HepG2 (cell line): Measurements from ENCODE around the gene ACP2. TPM values are rescaled to one million over a fixed set of nuclear protein-coding genes. Genes with fewer than 3 reads are reported as not detected.

Experiments
- ATF1 ChIP-seq: IDR thresholded peaks from 2 replicates; pipeline ENCODE4 v1.6.1; 2016; ENCODE audit warnings: mild to moderate bottlenecking, control low read depth
- DRAP1 ChIP-seq: IDR thresholded peaks from 2 replicates; pipeline ENCODE4 v1.6.1; 2016; ENCODE audit warnings: missing genetic modification reagents, missing compliant biosample characterization
- EEA1 ChIP-seq: sonication (generic); formaldehyde crosslinking; IDR thresholded peaks from 2 replicates; pipeline ENCODE4 v1.5.1; 2020; ENCODE audit warnings: mild to moderate bottlenecking, missing genetic modification reagents, borderline replicate concordance
- FOXA1 ChIP-seq, 2 experiments: fragments of 450-650 bp in 1 of 2; sonication (generic) in 1 of 2; formaldehyde crosslinking in 1 of 2; IDR thresholded peaks; 2 replicates each; pipeline versions ENCODE4 v1.4.0 to v1.6.1; 2016 to 2020; ENCODE audit warnings: missing genetic modification reagents in 1 of 2
- GTF2F1 ChIP-seq: fragments of 150-350 bp; IDR thresholded peaks from 2 replicates; pipeline ENCODE4 v1.6.1; 2014; ENCODE audit warnings: low read length
- HIVEP1 ChIP-seq: sonication (generic); formaldehyde crosslinking; IDR thresholded peaks from 2 replicates; pipeline ENCODE4 v1.4.0; 2020; ENCODE audit warnings: mild to moderate bottlenecking, missing genetic modification reagents
- KDM2A ChIP-seq: sonication (generic); formaldehyde crosslinking; IDR thresholded peaks from 2 replicates; pipeline ENCODE4 v1.4.0; 2020; ENCODE audit warnings: low read depth, missing genetic modification reagents, borderline replicate concordance
- MEIS1 ChIP-seq: sonication (generic); formaldehyde crosslinking; IDR thresholded peaks from 2 replicates; pipeline ENCODE4 v1.9.0; 2021; ENCODE audit warnings: mild to moderate bottlenecking, missing genetic modification reagents, moderate library complexity, borderline replicate concordance
- STAT5B ChIP-seq: sonication (generic); formaldehyde crosslinking; IDR thresholded peaks from 2 replicates; pipeline ENCODE4 v1.4.0; 2020; ENCODE audit warnings: missing genetic modification reagents
- TEAD2 ChIP-seq: sonication (generic); formaldehyde crosslinking; IDR thresholded peaks from 2 replicates; pipeline ENCODE4 v1.9.0; 2021; ENCODE audit warnings: missing genetic modification reagents
- ZNF431 ChIP-seq: sonication (generic); formaldehyde crosslinking; IDR thresholded peaks from 2 replicates; pipeline ENCODE4 v1.9.0; 2022; ENCODE audit warnings: missing genetic modification reagents, low read depth, mild to moderate bottlenecking, borderline replicate concordance
- ZNF44 ChIP-seq: sonication (generic); formaldehyde crosslinking; IDR thresholded peaks from 2 replicates; pipeline ENCODE4 v1.5.1; 2020; ENCODE audit warnings: mild to moderate bottlenecking, missing genetic modification reagents
- ZNF460 ChIP-seq: sonication (generic); formaldehyde crosslinking; IDR thresholded peaks from 2 replicates; pipeline ENCODE4 v1.5.1; 2020; ENCODE audit warnings: missing genetic modification reagents, mild to moderate bottlenecking, borderline replicate concordance
- ZNF646 ChIP-seq: sonication (generic); formaldehyde crosslinking; IDR thresholded peaks from 2 replicates; pipeline ENCODE4 v1.9.0; 2021; ENCODE audit warnings: mild to moderate bottlenecking, missing genetic modification reagents
- ZNF749 ChIP-seq: sonication (generic); formaldehyde crosslinking; IDR thresholded peaks from 2 replicates; pipeline ENCODE4 v1.8.0; 2022; ENCODE audit warnings: mild to moderate bottlenecking, missing genetic modification reagents, moderate library complexity, borderline replicate concordance
- ZUFSP ChIP-seq: sonication (generic); formaldehyde crosslinking; IDR thresholded peaks from 2 replicates; pipeline ENCODE4 v1.9.0; 2021; ENCODE audit warnings: missing genetic modification reagents, mild to moderate bottlenecking, borderline replicate concordance
- ZZZ3 ChIP-seq: sonication (generic); formaldehyde crosslinking; IDR thresholded peaks from 2 replicates; pipeline ENCODE4 v1.4.0; 2020; ENCODE audit warnings: missing genetic modification reagents, mild to moderate bottlenecking, borderline replicate concordance
- polyA plus RNA-seq, 8 experiments: library from polyadenylated mRNA; depleted of rRNA in 3 of 8; stranded (reverse) in 7 of 8; unstranded in 1 of 8; fragments of >200 nt; fragmentation: Illumina TruSeq in 4 of 8; extraction: Trizol in 4 of 8; gene quantifications; 2 replicates each; pipeline versions ENCODE4 v1.2.1 to v1.2.3, GENCODE V29; 2011 to 2016; ENCODE audit warnings: low read depth in 4 of 8, missing spikeins in 1 of 8, mixed read lengths in 1 of 8; ENCODE audit not compliant: insufficient read depth in 1 of 8
- total RNA-seq, 5 experiments: library from RNA; depleted of rRNA; stranded (reverse); fragments of >200 nt; fragmentation: Illumina TruSeq; extraction: Trizol; gene quantifications; 2 replicates each; pipeline ENCODE4 v1.2.3, GENCODE V29; 2016; ENCODE audit warnings: low read depth in 1 of 5
- TF ChIP-seq, protein P1 (sequence below): sonication (generic); formaldehyde crosslinking; IDR thresholded peaks from 2 replicates; pipeline ENCODE4 v1.4.0; 2020; ENCODE audit warnings: missing genetic modification reagents, borderline replicate concordance

Gene ACP2
- total and polyA plus RNA-seq, 2 of the 13 experiments (the other 11 are each of a cell fraction or from before 2014, with no cell fraction given), result 17.7 to 20.2 TPM

DNA sequence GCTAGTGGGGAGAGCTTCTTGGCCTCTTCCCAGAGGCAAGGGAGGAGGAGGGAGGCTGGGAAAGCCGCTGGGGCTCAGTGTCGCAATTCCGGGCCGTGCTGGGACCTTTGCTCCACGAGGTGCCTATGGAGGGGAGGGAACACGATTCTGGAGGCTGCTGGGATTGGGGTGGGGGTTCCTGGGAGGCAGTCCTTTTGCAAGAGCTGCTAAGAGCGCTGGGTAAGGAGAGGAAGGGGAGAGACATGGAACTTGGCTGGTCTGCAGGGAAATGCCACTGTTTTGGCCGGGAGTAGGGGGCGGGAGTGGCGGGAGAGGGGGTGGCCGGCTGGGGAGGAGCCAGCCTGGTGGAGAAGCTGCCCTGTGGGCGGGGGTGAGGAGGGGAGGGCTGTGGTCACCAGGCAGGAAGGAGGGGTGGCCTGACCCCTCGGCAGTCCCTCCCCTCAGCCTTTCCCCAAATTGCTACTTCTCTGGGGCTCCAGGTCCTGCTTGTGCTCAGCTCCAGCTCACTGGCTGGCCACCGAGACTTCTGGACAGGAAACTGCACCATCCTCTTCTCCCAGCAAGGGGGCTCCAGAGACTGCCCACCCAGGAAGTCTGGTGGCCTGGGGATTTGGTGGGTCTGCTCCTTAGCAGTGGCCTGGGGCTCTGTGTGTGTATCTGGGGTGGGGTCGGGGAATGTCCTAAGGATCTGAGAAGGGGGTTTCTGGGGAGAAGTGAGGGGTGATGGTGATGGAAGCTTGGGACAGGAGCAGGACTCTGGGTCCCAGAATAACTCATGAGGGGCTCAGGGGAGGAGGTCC is 9.1 kb upstream of the ACP2 start, which contains the start of gene NR1H3 (continued):
- no peak for TF ChIP-seq ZUFSP
- TF ChIP-seq DRAP1 (CRISPR knock-in tag), result no peak
- no peak for TF ChIP-seq EEA1 (CRISPR knock-in tag)
- TF ChIP-seq MEIS1 (CRISPR knock-in tag), result no peak
- TF ChIP-seq ZNF44 (CRISPR knock-in tag), result no peak
- TF ChIP-seq ZZZ3 (CRISPR knock-in tag), result peak; percentile 61; the same call in 1 of the 2 replicates
- no peak for TF ChIP-seq TEAD2 (CRISPR knock-in tag)
- TF ChIP-seq, protein P1, sequence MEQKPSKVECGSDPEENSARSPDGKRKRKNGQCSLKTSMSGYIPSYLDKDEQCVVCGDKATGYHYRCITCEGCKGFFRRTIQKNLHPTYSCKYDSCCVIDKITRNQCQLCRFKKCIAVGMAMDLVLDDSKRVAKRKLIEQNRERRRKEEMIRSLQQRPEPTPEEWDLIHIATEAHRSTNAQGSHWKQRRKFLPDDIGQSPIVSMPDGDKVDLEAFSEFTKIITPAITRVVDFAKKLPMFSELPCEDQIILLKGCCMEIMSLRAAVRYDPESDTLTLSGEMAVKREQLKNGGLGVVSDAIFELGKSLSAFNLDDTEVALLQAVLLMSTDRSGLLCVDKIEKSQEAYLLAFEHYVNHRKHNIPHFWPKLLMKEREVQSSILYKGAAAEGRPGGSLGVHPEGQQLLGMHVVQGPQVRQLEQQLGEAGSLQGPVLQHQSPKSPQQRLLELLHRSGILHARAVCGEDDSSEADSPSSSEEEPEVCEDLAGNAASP (CRISPR knock-in tag), result no peak; the same call in 1 of the 2 replicates
- 0 out of 2 replicates have a peak, but pooled peaks have one; percentile 54 for TF ChIP-seq ZNF749 (CRISPR knock-in tag)
- TF ChIP-seq HIVEP1, result peak; percentile 84
- no peak for TF ChIP-seq ZNF431 (CRISPR knock-in tag)
- no peak for TF ChIP-seq STAT5B
- no peak for TF ChIP-seq ZNF646 (CRISPR knock-in tag)
- TF ChIP-seq ZNF460 (CRISPR knock-in tag), result no peak; the same call in 1 of the 2 replicates
- TF ChIP-seq FOXA1 (IDR thresholded peaks at IDR 0.05), result no peak
- TF ChIP-seq FOXA1 (CRISPR knock-in tag; IDR thresholded peaks at IDR 0.05), result no peak
- TF ChIP-seq GTF2F1, result no peak
- TF ChIP-seq KDM2A (CRISPR knock-in tag), result peak; percentile 55
- TF ChIP-seq ATF1 (CRISPR knock-in tag), result no peak
